ENCODE results near the gene RAB6B.
A peak's percentile ranks its signal among the peaks of the same experiment; 100 is the strongest.

Gene RAB6B

GRCh38 chr3:133893683-133894352 is 1.9 kb downstream of the RAB6B start:
- no peak for DNase-seq

DNA sequence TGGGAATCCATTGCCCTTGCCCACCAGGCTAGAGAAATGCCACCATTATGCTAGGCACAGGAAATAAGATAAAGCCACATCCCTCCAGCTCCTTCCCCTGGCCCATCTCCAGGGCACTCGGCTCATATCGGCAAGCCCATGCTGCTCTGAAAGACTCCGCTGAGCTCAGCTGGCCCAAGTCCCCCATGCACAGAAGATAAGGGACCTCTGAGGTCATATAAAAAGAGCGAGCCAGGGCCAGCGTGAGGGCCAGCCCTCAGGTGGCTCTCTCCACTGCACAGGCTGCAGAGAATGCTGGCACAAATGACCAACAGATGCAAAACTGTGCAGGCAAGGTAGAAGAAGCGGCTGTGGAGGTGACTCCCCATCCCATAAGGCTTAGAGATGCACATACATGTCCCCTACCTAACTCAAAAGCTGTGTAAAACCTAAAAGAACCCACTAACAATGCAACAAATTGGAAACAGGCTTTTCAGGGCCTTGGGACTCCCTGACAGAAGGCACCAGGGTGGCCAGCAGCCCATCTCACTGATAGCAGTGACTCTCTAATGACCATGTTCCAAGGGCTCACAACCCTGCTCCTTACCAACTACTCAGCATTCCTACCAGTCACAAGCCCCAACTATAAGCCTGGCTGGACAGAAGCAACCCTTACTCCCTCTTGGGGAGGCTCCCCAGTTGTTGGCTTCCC is 3.0 kb downstream of the RAB6B start:
- DNase-seq = no peak

DNA sequence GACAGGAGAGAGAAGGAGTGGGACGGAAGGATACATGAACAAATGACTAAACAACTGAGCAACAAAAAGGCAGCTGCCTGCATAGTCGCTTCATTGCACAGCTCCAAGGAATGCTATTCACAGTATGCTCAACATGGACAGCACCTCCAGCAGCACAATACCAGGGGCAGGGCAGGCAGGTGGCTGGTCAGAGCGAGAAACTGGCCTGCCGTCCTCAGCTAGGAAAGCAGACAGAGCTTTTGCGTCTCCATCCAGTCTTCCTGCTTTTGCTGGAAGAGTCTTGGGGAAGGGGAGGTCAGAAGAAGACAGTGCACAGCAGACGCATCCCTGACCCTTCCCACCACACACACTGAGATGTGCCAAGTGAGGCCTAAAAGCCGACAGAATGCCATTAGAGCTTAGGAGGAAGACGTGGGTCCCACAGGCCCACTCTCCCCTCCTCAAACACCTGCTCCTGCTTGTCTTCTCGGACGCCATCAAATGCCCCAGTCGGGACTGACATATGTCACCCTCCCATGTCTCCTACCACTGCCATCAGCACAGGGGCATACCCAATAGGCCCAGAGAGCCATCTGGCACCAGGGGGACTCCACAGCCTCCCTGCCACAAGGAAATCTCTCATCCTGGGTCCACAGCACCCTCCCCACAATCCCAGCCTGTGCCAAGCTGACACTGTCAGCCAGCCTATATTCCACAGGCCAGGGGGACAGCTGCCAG is 3.9 kb downstream of the RAB6B start:
- no peak for DNase-seq

DNA sequence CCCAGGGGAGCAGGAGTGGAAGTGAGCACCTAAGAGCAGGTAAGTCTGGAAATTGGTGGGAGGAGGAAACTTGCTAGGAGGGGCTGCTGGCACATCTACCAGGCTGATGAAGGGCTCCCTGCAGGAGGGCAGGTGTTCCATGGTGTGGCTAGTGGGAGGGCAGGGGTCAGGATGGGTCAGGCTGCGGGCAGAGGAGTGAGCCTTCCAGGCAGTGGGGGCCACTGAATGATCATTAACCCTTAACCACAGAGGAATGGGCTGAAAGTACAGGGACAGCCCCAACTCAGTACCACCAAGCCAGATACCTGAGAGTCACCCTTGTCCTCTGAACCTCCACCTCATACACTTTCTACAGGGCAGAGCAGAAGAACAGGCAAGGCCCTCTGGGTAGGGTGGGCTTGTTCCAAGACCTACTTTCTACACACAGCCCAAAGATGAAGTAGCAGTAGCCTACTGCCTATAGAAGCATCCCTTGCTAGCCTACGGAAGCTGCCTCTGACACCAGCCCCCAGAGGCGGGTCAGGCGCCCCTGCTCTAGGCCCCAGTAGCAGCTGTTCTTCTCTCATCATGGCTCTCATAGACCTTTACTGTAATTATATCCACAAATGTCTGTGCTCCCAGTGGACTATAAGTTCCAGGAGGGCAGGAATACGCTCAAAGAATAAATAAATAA is 4.6 kb downstream of the RAB6B start:
- DNase-seq = no peak

- DNase-seq = no peak
Measured at GRCh38 chr3:133890037-133890436, 5.6 kb downstream of the RAB6B start.

DNA sequence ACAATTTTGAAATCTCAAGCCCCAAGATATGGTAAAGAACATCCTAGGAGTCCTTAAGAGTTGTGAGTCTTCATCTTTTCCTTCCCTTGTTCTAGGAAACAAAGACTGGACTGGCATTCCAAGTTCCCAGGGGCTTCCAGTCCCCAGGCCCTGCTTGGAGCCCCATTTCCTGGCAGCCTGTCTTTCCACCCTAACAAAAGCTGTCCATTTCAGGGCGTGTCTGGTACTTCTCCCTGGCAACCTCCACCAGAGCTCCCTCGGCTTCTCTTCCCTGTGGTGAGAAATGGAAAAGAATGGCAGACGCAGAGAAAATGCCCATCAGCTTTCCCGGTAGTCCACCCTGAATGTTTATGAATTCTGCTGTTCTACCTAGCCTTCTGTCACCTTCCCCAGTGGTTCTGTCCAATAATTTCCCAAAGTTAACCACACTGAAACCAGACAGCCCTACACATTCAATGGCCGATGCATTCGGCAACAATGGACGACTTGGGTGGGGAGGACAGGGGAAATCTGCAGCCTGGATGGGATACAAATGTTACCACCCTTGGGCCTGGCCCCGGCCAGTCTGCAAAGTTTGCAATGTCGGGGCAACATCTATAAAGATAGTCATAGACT is 6.8 kb downstream of the RAB6B start:
- DNase-seq = no peak

- DNase-seq = no peak
Measured at GRCh38 chr3:133887803-133888703, 7.6 kb downstream of the RAB6B start.

DNA sequence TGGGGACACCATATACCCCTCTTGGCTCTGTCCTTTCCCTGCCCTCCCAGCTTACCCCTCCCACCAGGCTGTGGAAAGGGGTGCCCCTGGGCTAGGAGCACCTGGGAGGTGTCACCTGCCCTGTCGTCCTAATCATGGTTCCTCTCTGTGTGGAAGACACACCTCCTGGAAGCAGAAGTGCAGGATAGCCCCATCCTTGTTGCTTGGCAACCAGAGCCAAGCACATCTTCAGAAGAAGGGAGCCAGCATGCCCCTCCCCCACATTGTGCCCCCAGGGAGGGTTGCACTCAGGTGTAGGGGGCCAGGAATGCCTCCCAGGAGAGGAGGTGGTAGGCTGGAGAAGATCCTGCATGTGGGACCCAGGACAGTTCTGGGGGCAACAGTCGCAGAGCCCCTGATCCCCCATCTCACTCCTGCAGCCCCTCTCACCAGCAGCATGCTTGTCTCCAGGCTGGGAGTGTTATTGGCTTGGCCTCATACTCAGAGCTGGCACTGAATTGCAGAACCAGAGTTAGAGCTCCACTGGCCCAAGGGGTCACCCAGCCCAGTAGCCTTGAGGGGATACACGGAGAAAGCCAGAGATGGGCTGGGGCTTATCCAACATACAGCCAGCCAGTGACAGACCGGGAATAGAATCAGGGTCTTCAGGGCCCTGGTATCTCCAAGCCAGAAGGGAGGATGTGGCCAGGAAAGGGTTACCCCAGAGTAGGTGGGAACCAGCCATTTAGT is 8.4 kb downstream of the RAB6B start:
- no peak for DNase-seq

DNA sequence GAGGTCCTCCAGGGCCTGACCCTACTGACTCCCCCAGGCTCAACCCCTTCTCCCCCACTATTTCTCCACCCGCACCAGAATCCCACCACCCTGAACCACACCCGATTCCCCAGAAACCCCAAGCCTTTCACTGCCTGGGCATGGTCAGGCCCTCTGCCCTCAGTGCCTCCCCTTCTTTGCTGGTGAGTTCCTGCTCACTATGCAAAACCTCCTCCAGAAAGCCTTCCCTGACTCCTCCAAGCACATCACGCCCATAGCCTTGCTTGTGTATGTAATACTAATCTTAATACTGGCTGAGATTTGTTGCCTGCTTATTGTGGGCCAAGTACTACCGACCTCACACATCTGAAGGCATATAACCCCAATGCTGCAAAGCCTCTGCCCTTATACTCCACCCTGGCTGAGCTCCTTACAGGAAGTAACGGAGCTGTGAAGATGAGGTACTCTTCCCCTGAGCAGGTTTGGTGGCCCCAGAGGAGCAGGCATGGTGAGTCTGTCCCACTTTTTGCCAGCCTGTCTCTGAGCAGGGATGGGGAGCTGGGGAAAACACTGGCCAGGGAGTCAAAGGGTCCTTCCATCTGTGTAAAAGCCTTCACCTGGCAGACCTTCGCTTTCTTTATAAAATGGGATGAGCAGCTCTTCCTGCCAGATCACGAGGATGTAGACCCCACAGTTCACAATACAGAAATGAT is 9.5 kb downstream of the RAB6B start:
- DNase-seq = no peak

DNA sequence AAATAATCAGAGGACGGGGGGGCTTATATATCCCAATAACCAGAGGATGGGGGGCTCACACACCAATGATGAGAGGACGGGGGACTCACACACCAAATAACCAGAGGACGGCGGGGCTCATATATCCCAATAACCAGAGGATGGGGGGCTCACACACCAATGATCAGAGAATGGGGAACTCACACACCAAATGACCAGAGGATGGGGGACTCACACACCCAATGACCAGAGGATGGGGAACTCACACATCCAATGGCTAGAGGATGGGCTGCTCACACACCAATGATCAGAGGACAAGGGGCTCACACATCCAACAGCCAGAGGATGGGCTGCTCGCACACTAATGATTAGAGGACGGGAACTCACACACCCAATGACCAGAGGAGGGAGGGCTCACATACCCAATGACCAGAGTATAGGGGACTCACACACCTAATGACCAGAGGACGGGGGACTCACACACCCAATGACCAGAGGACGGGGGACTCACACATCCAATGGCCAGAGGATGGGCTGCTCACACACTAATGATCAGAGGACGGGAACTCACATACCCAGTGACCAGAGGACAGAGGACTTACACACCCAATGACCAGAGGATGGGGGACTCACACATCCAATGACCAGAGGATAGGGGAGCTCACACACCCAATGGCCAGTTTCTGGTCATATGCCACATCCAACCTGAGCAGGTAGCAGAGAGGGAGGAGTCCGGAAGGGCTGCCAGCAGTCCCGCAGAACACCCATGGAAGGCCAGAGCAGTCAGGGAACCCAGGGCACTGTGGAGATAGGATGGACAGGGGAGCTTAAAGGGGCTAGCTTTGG is 10.6 kb downstream of the RAB6B start:
- no peak for DNase-seq

DNA sequence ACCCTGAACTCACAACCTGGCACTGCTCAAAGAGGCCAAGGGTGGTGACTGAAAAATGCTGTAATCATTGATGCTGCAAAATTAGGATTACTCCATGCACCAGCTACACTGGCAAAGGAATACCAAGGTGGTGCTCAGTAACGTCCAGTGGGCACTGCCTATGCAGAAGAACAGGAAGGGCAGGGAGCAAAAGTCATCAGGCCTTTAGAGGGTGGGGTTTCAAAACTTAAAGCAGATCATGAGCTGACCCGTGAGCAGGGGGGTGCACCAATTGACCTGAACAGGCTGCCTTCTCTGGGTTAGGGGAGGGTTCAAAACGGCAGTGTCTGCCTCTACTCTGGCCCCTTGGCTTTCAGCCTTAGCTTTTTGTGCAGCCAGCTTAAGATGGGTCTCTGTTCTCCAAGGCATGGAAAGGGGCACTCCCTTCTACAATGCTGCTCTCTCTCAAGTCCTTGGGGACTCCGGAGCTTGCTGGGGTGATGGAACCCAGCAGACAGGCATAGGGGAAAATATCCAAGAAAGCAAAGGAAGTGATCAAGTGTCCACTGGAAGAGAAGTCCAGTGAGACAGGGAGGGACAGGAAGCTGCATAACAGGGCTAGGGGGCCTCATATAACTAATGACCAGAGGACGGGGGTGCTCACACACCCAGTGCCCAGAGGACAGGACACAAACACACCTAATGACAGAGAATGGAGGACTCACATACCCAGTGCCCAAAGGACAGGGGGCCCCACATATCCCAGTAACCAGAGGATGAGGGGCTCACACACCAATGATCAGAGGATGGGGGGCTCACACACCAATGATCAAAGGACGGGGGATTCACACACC is 11.4 kb downstream of the RAB6B start:
- DNase-seq = no peak

DNA sequence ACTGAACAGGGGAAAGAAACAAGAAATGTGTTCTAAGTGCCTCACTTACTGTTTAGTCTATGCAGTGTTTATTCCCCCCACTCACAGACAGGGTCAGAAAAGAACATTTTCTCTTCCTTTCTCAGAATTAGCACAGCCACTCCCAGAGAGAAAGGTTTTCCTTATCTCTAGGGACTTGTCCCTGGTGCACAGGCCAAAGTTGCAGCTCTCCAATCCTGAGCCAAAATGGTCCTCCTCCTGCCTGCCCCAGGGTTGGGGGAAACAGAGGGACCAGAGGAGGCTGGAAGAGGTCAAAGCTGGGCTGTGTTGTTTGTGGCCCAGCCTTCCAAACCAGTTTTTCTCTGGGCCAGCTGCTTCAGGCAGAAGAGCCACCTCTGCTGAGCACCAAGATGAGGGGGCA is 12.0 kb downstream of the RAB6B start:
- no peak for DNase-seq

- DNase-seq = no peak
Measured at GRCh38 chr3:133882986-133883586, 12.6 kb downstream of the RAB6B start.

DNA sequence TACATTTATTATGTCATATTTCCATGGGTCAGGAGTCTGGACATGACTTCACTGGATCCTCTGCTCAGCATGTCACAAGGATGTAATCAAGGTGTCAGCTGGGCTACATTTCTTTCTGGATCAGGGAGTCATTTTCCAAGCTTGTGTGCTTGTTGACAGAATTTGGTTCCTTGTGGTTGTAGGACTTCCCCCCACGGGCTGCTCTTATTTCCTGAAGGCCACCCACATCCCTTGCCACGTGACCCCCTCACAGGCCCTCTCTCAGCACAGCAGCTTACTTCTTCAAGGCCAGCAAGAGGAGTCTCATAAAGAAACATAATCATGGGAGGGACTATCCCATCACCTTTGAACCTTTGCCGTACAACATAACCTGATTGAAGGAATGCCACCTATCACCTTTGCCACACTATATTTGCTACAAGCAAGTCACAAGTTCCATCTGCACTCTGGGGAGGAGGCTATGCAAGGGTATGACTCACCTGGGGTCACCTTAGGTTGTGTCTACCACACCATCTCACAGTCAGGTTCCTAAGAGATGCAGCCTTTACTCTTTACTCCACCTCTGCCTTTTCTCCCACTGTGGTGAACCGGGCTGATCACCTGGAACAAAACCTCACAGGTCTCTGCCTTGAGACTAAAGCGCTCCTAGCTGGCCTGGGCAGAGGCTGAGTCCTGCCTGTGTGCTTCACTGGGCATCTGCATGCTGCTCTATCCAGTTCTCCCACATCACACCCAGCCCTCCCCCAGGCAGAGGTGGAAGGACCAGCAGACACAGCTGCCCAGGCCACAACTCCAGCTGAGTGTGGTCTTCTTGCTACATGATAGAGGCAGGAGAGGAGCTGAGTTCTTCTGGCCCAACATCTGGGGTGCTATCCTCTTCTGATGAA is 13.5 kb downstream of the RAB6B start:
- peak; percentile 44 for DNase-seq

GRCh38 chr3:133881492-133881891 is 14.2 kb downstream of the RAB6B start:
- DNase-seq = no peak

DNA sequence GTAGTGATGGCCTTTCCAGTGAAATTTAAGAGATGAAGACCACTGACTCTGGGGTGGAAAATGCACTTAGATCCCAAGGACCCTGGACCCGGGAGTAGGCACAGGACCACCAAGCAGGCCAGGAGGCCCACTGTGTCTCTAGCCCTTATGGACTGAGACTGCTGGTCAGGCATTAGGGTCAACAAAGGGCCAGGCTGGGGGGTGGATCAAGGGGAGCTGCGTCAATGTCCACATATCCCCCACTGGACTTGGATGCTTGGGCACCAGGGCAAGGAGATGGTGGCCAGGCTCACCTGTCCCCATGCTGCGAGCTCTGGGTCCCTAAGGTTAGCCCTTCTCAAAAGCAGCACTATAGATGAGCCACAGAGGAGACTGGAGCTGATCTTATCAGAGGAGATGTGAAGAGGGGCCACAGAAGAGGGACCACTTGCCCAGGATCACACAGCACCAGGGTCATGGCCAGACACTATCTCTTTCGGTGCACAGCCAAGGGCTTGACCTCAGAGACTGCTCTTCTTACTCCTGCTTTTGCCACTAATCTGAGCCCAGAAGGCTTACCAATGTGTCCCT is 14.7 kb downstream of the RAB6B start:
- DNase-seq = no peak

- DNase-seq = peak; percentile 24
Measured at GRCh38 chr3:133880287-133880686, 15.4 kb downstream of the RAB6B start.
